Cardiac septum (tissue), 1 donor: ENCODE results near the gene JAK1. TPM values are rescaled to one million over a fixed set of nuclear protein-coding genes. Genes with fewer than 3 reads are reported as not detected.

ENCODE experiments used
- DNase-seq: peaks from one replicate; pipeline ENCODE4 v3.0.0-alpha.2; 2020; ENCODE audit warnings: low spot score
- intact Hi-C: fragments of 100-400 bp; cut with DNase I; formaldehyde crosslinking; loops from one replicate; pipeline ENCODE4 v1.14.0; 2022
- total RNA-seq: library from RNA; stranded (reverse); fragmentation: NEBNext Ultra II Directional; extraction: Animal tissue kit (Norgen Biotek cat#: 25700); gene quantifications from one replicate; pipeline ENCODE4 v1.2.1, GENCODE V29; 2021
- donor health status: DM: no; HTN: no; CAD: no.

JAK1 gene
- total RNA-seq, 1 donor from 2014 or later: 76.4 TPM

DNA sequence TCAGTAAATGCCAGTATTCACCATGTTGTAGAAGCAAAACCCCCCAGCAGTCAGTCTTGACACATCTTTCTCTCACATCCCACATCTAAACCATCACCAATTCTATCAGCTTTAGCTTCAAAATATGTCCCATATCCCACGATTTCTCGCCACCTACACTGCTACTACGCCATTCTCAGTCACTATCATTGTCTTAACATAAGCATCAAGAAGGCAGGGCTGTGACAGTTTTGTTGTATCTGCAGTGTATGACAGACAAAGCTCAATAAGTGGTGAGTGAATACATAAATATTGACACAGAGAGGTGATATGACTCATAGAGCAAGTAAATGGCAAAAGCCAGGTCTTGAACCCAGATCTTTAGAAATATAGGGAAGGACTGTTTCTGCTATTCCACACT lies 59.9 kb downstream of the JAK1 start:
- intact Hi-C loops: no loop called here

GRCh38 chr1:64903593-64903992 lies 62.8 kb downstream of the JAK1 start:
- intact Hi-C loops: no loop called here
- no peak for DNase-seq

More for the DNA sequence above, 59.9 kb downstream of the JAK1 start:
- DNase-seq: no peak

DNA sequence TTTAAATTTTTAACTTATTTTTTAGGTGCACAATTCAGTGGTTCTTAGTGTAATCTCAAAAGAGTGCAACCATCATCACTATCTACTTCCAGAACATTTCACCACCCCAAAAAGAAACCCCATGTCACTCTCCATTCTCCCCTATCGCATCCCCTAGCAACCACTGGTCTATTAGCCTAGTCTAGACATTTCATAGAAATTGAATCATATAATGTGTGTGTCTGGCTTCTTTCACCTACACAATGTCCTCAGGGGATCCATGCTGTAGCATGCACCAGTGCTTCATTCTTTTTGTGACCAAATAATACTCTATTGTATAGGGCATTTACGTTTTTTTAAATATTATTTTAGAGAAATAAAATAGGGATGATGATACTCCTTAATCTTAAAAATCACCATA lies 64.7 kb downstream of the JAK1 start:
- DNase-seq: no peak
- intact Hi-C loops: no loop called here

DNA sequence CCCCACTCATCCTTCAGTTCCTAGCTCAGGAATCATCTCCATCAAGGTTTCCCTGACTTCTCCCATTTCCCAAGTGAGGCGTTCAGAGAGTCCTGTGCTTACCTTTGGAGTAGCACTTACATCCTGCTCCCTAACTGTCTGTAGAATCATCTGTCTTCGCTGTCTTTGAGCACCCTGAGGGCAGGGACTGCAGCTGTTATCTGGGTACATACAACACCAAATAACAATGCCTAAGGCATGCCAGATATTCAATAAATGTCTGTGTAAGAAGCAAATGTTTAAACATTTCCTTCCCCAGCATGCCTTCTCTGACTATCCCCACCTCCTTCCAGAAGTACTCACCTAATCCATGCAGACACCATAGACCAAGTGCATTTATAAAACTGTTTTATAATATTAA lies 65.4 kb downstream of the JAK1 start:
- intact Hi-C loops: no loop called here
- DNase-seq: no peak

GRCh38 chr1:64898107-64898861 lies 68.1 kb downstream of the JAK1 start:
- intact Hi-C loops: loop anchor here (2.0 to 5.0 kb wide), 3 partner anchors 19 to 69 kb away; partner anchors contain the start of gene JAK1
- peak; percentile 90 for DNase-seq

DNA sequence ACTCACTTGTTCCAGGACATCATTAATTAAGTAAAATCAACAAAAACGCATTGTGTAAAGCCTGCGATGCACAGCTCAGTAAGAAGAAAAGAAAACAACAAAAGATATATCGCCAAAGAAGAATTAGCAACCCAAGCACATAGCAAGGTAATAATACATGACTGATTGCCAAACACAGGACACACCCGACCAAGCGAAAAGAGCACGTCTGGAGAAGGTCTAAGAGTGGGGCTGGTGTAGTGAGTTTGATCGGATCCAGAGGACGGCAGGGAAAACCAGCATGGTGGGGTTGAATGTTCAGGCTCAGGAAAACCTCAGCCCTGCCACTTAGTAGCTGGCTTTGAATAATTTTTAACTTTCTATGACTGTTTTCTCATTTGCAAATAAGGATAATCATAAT lies 69.8 kb downstream of the JAK1 start:
- intact Hi-C loops: loop anchor here (5.0 kb wide), 2 partner anchors 36 to 71 kb away; partner anchors contain the start of gene JAK1
- DNase-seq: no peak

- intact Hi-C loops: loop anchor here (5.0 kb wide), 2 partner anchors 37 to 72 kb away; partner anchors contain the start of gene JAK1
- no peak for DNase-seq
Observed at GRCh38 chr1:64895500-64895899, 70.8 kb downstream of the JAK1 start.

GRCh38 chr1:64894438-64895196 lies 71.7 kb downstream of the JAK1 start:
- intact Hi-C loops: loop anchor here (5.0 kb wide), 2 partner anchors 38 to 73 kb away; partner anchors contain the start of gene JAK1

DNA sequence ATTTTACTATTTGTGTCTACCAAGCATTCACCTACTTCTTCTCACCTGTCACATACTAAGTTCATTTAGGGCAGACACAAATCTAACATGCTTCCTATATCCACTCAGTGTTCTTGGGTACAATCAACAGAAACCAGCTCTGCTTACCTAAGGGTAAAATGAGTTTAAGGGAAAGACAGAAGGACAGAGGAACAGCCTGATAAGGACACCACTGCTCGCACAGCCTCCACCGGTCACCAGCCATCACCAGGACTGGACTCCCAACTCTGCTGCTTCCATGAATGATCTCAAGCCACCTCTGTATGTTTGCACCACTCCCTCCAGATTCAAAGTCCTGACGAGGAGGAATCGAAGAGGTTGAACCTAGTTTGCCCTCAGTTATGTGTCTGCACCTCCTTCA lies 72.4 kb downstream of the JAK1 start:
- no peak for DNase-seq
- intact Hi-C loops: no loop called here

More at GRCh38 chr1:64894438-64895196, 71.7 kb downstream of the JAK1 start:
- no peak for DNase-seq

DNA sequence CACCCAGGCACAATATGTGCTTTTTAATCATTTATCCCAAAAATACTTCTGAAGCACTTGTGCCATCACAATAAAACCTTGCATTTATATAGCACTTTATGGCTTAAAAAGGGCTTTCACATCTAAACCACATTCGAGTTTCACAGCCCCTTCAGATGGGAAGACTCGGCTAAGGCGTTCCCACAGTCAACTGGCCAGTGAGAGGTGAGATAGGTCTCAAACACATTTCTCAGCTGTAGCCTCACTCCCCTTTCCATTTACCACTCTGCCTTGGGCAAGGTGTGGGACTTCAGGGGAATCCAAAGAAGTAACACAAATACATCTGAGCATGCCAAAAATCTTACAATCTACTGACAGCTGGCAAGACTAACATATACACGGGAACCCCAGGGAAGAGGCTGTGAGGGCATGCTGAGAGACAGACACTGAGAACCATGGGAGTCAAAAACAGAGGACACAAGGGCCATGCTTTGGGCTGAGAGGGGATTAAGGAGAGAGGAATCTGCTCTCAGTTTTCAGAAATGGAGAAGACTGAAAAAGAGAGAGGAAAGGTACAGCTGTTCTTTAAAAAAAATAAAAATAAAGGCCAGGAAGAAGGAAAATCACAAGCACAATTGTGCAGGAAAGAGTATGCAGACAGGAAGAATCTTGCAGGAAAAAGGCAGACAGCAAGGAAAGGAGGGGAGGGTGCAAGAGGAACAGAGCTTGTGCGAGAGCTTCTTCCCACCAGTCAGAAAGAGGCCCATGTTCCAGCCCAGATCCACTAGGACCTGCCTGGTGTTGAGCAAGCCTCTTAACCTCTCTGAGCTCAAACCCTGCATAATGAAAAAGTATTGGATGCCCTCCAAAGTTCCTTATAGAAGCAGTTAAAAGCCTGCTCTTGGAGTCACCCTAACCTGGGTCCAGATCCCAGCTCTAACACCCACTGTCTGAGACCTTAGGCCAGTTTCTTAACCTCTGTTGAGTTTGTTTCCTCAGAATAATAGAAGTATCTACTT lies 73.5 kb downstream of the JAK1 start:
- intact Hi-C loops: no loop called here
- no peak for DNase-seq

- no peak for DNase-seq
- intact Hi-C loops: no loop called here
Observed at GRCh38 chr1:64891448-64891825, 74.9 kb downstream of the JAK1 start.

DNA sequence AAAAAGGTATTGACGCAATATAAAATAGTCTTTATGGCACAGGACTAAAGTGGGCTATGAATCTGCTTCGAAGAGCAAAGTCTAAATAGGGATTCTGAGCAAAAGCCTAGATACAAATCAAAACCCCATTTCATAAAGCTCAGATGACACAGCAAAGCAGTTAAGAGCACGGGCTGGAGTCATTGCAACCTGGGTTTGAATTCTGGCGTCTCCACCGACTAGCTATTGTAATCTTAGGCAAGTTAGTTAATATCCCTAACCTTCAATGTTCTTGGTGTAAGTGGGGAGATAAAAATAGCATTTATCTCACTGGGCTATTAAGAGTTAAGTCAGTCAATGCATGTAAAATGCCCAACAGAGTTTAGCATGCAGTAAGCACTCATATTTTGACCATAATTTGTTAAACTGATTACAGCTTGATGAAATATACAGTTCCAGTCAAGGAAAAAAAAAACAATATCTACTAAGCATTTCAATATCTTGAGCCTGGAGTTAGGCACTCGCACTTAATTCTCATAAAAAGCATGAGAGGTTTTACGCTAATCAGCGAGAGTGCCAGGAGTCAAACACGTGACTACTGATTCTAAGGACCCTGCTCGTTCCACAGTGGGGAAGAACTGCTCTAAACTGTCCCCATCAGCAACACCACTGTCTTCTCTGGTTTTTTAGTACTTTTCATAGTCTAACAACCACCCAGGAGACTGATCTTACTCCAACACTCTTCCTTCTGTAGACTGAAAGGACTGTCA lies 75.5 kb downstream of the JAK1 start:
- DNase-seq: no peak
- intact Hi-C loops: no loop called here

- DNase-seq: no peak
- intact Hi-C loops: no loop called here
Observed at GRCh38 chr1:64887689-64888217, 78.6 kb downstream of the JAK1 start.

GRCh38 chr1:64886877-64887276 lies 79.5 kb downstream of the JAK1 start:
- DNase-seq: no peak

GRCh38 chr1:64885648-64886047 lies 80.7 kb downstream of the JAK1 start:
- intact Hi-C loops: no loop called here
- DNase-seq: no peak

More at GRCh38 chr1:64886877-64887276, 79.5 kb downstream of the JAK1 start:
- intact Hi-C loops: no loop called here

DNA sequence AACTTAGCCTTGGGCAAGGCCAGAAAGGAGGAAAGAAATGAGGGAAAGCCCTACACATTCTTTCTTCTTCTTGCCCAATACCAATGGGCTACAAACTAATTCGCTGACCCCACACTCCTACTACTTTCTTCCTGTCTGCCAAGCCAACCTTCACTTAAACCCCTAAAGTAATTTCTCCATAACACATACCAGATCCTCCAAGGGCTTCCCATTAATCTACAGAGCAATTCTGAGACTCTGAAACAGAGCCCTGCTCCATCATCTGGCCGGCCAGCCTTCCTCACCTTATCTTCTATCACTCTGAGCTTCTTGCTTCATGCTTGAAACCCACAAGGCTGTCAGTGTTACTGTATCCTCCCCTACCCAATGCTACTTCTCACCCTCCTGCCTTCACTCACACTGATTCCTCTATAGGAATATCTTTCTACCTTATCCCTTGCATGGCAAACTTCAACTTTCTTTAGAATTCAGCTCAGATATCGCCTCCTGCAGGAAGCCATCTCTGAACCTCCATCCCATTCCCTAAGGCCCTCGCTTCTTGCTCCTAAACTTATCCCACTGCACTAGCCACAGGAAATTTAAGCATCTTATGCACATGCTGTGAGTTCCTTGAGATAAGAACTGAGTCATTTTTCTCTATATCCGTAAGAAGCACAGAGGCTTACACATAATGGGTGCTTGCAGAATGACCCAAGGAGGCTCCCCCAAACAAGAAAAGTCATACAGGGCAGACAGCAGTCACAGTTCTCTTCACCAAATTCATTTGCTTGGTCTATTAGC lies 81.9 kb downstream of the JAK1 start:
- DNase-seq: no peak
- intact Hi-C loops: no loop called here

- intact Hi-C loops: no loop called here
- DNase-seq: no peak
Observed at GRCh38 chr1:64882574-64883255, 83.6 kb downstream of the JAK1 start.
